Activated T-cell treated with anti-CD3 and anti-CD28 coated beads, Interleukin-2, amount 50 U/mL, for 24 hours (primary cell): ENCODE measurements around the gene GTF2A1.

Source experiments
- DNase-seq: peaks from one replicate; pipeline ENCODE4 v3.0.0-alpha.2; 2020
- H3K27ac Mint-ChIP-seq: 2 replicates; pipeline ENCODE4 v1.8.0; 2020; ENCODE audit warnings: mild to moderate bottlenecking, mixed read lengths
- H3K27me3 Mint-ChIP-seq: 2 replicates; pipeline ENCODE4 v1.8.0; 2020; ENCODE audit warnings: mixed read lengths
- H3K36me3 Mint-ChIP-seq: 2 replicates; pipeline ENCODE4 v1.8.0; 2020; ENCODE audit warnings: low read depth, mixed read lengths
- H3K4me1 Mint-ChIP-seq: 2 replicates; pipeline ENCODE4 v1.8.0; 2020; ENCODE audit warnings: low read depth, mixed read lengths
- H3K4me3 Mint-ChIP-seq: 2 replicates; pipeline ENCODE4 v1.8.0; 2020; ENCODE audit warnings: mild to moderate bottlenecking, moderate library complexity, mixed read lengths
- H3K9me3 Mint-ChIP-seq: 2 replicates; pipeline ENCODE4 v1.8.0; 2020; ENCODE audit warnings: mixed read lengths

Gene GTF2A1

DNA sequence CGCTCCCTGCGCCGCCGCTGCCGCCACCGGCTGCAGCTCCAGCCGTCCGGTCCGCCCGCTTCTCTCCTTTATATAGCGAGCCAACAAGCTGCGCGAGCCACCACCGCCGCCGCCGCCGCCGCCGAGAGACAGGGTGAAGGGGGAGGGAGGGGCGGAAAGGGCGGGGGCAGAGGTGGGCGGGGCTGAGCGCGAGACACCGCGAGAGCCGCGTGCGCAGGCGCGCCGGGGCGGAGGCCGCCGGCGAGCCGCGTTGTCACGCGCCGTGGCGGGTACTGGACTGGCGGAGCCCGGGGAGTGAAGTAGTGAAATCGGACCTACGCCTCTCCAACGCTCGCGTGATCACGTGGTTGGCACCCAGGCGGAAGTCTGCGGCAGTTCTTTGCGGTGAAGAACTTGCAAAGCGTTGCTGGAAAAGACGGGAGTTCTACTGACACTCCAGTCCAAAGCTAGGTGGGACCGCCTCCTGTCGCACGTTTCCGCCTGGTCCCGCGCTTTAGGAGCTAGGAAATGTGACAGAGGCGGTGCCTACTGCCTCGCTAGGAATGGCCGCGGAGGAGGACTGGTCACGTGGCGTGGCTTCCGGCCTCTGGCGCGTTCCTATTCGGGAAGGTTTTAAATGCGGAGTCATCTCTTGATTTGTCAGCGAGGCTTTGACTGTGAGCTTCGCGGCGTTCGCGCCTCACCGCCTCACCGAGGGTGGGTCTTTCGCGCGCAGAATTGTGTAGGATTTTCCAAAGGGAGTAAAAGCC, at the start of gene GTF2A1:
Gene GTF2A1 (minus strand): TSS at position 130 of the 749 bp plus-strand sequence. CDS start 441 bp downstream, outside the sequence.
- H3K27ac Mint-ChIP-seq: peak within 1 kb of the TSS; percentile 99
- peak within 1 kb of the TSS; percentile 99 for H3K4me3 Mint-ChIP-seq
- peaks cover 32% of the 10 kb centered on the region for H3K36me3 Mint-ChIP-seq
- peaks cover 6% of the 10 kb centered on the region for H3K9me3 Mint-ChIP-seq
- H3K4me1 Mint-ChIP-seq: peaks cover 37% of the 10 kb centered on the region
- DNase-seq: peak; percentile 96
- H3K27me3 Mint-ChIP-seq: no peaks in the 10 kb centered on the region

DNA sequence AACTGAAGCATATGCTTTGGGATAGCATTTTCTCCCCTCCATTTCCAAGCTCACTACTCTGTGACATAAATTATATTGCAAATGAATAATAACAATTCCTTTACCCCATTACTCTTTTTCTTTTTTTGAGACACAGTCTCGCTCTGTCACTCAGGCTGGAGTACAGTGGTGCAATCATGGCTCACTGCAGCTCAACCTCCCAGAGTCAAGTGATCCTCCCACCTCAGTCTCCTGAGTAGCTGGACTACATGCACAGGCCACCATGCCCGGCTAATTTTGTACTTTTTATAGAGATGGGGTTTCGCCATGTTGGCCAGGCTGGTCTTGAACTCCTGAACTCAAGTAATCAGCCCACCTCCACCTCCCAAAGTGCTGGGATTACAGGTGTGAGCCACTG, 49.2 kb upstream of the GTF2A1 start:
- H3K4me3 Mint-ChIP-seq: no peak overlapping the region
- no peak for DNase-seq
- no peaks in the 10 kb centered on the region for H3K9me3 Mint-ChIP-seq
- H3K27ac Mint-ChIP-seq: no peak overlapping the region
- no peaks in the 10 kb centered on the region for H3K36me3 Mint-ChIP-seq
- peaks cover 28% of the 10 kb centered on the region for H3K27me3 Mint-ChIP-seq
- peaks cover 6% of the 10 kb centered on the region for H3K4me1 Mint-ChIP-seq

DNA sequence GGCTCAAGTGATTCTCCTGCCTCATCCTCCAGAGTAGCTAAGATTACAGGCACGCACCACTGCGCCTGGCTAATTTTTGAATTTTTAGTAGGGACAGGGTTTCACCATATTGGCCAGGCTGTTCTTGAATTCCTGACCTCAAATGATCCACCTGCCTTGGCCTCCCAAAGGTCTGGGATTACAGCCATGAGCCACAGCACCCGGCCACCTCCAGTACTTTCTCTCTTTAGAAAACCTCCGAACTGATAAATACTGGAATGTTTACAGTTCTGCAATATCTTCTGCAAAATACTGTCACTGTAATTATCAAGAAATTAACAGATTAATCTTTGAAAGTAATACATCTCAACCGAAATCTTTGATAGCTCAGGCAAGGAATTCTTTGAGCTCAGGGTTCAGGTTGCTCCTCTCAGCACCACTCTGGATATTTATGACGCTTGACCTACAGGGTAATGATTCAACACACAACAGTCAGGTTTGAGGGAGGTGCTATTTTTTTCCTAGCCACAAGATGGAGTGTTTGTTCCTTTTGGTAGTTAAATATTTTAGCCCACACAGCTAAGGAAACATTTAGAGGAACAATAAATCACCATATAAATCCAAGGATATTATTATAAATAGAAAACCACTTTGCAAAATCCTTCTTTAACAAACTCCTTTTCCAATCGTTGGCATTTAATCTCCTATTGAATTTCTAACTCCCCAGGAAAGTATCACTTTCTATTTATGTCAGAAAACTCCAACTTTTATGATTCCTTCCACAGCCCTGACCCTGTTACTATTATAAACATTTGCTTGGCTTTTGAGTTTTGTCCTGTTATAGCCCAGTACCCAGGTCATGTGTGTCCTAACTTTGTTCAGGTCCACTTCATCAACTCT, 48.6 kb upstream of the GTF2A1 start:
- no peak for DNase-seq
- no peak overlapping the region for H3K27ac Mint-ChIP-seq
- no peaks in the 10 kb centered on the region for H3K36me3 Mint-ChIP-seq
- H3K4me3 Mint-ChIP-seq: no peak overlapping the region
- H3K4me1 Mint-ChIP-seq: peaks cover 6% of the 10 kb centered on the region
- H3K27me3 Mint-ChIP-seq: peaks cover 28% of the 10 kb centered on the region
- no peaks in the 10 kb centered on the region for H3K9me3 Mint-ChIP-seq

DNA sequence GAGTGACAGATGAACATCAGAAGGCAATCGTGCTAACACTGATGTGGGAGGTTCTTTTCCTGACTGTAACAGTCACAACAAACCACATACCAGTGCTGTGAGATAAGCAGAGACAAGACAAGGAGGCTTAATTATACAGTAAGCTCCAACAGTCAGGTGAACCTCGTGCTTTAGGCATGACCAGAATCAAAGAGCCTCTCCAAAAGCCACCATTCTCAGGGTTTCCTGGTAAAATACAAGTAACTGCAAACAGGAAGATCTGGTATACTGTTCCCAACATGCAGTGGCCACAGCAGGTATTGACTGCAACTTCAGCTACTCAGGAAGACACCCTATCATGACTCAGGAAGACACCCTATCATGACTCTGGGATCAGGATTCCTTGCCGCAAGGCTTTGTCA, 47.3 kb upstream of the GTF2A1 start:
- Mint-ChIP-seq H3K4me3 (no peak overlapping the region), H3K27ac (no peak overlapping the region), H3K9me3 (no peaks in the 10 kb centered on the region), H3K4me1 (peaks cover 6% of the 10 kb centered on the region), H3K36me3 (no peaks in the 10 kb centered on the region), H3K27me3 (peaks cover 28% of the 10 kb centered on the region)
- no peak for DNase-seq

DNA sequence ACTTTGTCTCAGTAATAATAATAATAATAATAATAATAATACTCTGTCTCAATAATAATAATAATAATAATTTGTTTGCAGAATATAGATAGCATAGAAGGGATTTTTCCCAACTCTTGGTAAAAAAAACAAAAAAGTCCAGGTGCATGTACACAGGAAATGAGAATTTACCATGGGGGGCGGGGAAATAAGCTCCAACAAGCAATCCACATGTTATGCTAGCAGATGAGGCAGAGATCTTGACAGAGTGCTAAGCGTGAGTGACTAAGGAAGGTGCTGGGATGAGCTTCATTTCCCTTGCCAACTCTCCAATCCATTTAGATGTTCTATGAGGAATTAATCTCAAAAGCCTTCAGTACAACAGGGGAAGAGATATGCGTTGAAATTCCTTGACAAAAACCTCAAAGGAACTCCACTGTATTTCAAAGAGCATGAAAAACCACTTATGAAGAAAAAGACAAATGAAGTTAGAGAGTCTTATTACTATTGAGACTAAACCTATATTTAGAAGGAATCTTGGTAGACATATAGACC, 44.9 kb upstream of the GTF2A1 start:
- Mint-ChIP-seq H3K27ac (no peak overlapping the region), H3K36me3 (no peaks in the 10 kb centered on the region)

DNA sequence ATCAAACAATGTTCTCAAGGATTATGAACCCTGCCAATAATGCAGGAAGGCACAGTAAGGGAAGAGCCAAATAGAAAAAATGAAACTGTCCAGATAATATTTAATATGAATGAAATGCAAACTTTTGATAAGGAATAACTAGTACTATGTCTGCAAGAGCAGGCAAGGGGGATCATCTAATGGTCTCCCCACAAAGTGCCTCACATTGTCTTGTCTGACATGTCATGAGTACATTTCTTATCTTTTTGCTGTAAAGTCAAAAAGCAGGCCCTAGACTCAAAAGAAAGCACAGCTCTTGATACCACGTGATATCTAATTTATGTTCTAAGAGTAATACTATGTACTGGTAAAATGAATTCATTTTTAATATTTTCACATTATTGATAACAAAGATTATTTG, 43.9 kb upstream of the GTF2A1 start:
- peaks cover 47% of the 10 kb centered on the region for H3K27me3 Mint-ChIP-seq
- no peaks in the 10 kb centered on the region for H3K9me3 Mint-ChIP-seq
- DNase-seq: no peak
- no peaks in the 10 kb centered on the region for H3K36me3 Mint-ChIP-seq
- peaks cover 6% of the 10 kb centered on the region for H3K4me1 Mint-ChIP-seq
- H3K27ac Mint-ChIP-seq: no peak overlapping the region
- no peak overlapping the region for H3K4me3 Mint-ChIP-seq

More for the DNA sequence above, 44.9 kb upstream of the GTF2A1 start:
- peaks cover 43% of the 10 kb centered on the region for H3K27me3 Mint-ChIP-seq
- no peaks in the 10 kb centered on the region for H3K9me3 Mint-ChIP-seq
- H3K4me3 Mint-ChIP-seq: no peak overlapping the region
- DNase-seq: no peak
- peaks cover 6% of the 10 kb centered on the region for H3K4me1 Mint-ChIP-seq

DNA sequence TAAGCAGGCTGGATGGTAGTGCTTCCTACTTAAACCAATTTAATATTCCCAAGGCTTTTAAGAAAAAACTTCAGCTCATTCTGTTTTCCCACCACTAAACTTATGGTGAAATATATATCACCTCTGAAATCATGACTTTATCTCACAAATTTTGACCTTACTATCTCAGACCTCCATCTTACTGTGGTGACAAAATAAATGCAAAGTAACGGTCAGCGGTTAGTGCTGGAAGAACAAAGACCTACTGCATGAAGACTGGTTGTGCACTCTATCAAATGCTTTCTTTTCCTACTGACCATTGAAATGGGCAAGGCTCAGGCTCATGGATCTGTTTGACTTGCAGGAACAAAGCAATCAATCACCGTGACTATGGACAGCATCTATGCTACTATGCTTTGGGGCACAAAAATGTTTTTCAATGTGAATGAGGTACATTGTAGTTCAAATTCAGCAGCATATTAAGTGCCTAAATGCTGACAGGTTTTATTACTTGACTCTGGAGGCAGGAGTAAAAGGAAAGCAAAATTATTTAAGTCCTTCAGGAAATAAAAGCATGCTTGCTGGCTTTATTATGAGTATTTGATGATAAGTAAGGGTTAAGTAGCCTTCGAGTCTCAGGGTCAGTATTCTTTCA, 43.1 kb upstream of the GTF2A1 start:
- Mint-ChIP-seq H3K9me3 (no peaks in the 10 kb centered on the region), H3K4me3 (no peak overlapping the region), H3K27me3 (peaks cover 50% of the 10 kb centered on the region), H3K27ac (no peak overlapping the region), H3K36me3 (no peaks in the 10 kb centered on the region), H3K4me1 (peaks cover 6% of the 10 kb centered on the region)
- DNase-seq: no peak

DNA sequence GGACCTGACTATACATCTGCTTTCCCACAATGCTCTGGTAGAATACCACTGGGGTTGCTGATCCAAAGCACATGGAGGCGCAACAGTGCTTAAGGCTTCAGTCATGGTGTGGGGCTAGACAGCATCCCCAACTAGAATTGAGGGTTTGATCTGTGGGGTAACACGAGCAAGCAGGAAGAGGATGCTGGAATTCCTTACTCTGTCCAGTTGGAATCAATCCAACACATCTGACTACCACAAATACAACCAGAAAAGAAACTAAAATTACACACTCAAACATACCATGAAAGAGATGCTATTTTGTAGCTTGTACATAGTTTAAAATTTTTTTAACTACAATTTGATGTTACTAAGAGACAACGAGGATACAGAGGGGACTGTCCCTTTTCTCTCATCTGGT, 40.4 kb upstream of the GTF2A1 start:
- Mint-ChIP-seq H3K9me3 (no peaks in the 10 kb centered on the region), H3K4me1 (peaks cover 6% of the 10 kb centered on the region), H3K4me3 (no peak overlapping the region), H3K27ac (no peak overlapping the region), H3K27me3 (peaks cover 33% of the 10 kb centered on the region), H3K36me3 (no peaks in the 10 kb centered on the region)
- no peak for DNase-seq

DNA sequence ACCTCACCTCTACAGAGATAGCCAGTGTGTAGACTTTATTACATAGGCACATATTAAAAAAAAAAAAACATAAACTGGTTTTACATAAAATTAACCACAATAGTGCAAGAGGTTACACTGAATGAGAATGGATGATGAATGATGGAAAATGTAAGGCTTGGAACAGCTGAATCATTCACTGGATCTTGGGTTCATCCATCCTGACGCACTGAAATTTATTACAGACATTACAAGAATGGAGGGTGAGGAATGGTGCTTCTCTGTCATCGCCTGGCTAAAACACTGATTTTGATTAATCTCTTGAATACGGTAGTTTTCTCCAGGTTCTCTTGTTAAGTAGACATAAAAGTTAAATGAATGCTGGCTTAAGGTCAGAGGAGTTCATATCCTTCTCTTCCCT, 40.0 kb upstream of the GTF2A1 start:
- Mint-ChIP-seq H3K4me1 (peaks cover 6% of the 10 kb centered on the region), H3K9me3 (no peaks in the 10 kb centered on the region)

DNA sequence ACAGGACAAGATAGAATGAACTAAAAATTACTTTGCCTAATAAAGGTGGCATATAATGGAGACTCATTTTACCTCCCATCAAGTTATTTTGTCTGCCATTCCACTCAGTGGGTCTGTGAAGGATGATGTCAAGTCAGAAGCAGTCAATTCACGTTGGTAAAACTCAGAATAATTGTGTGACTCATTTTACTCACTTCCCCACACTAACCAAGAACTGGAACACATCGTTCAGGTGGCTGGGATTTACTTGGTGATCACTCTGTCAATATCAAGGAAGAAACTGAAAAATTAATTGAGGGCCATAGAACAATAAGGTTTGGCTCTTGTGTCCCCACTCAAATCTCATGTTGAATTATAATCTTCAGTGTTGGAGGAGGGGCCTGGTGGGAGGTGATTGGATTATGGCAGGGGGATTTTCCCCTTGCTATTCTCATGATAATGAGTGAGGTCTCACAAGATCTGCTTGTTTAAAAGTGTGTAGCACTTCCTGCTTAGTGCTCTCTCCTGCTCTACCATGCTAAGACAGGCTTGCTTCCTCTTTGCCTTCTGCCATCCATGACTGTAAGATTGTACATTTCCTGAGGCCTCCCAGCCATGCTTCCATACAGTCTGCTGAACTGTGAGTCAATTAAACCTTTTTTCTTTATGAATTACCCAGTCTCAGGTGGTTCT, 35.7 kb upstream of the GTF2A1 start:
- Mint-ChIP-seq H3K27me3 (peaks cover 19% of the 10 kb centered on the region), H3K9me3 (no peaks in the 10 kb centered on the region), H3K4me1 (peaks cover 6% of the 10 kb centered on the region), H3K4me3 (no peak overlapping the region), H3K27ac (no peak overlapping the region), H3K36me3 (no peaks in the 10 kb centered on the region)
- DNase-seq: no peak

More for the DNA sequence above, 40.0 kb upstream of the GTF2A1 start:
- H3K4me3 Mint-ChIP-seq: no peak overlapping the region
- no peak for DNase-seq
- H3K27me3 Mint-ChIP-seq: peaks cover 31% of the 10 kb centered on the region
- H3K36me3 Mint-ChIP-seq: no peaks in the 10 kb centered on the region
- no peak overlapping the region for H3K27ac Mint-ChIP-seq

DNA sequence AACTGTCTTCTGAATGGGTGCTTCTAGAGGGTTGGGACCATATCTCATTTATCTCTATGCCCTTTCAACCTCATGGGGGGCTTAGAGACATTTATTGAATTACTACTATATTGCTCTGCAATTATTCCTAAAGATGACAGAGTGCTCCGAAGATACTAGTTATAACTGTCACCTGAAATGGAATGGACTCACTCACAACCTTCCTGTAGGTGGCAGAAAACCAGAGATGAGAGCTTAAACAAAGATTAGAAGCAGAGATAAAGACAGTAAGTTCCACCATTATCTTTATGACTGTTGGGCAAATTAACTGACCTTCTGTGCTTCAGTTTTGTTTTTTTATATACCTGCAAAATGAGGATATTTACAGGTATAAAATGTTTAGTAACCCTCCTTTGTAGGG, 31.5 kb upstream of the GTF2A1 start:
- H3K36me3 Mint-ChIP-seq: no peaks in the 10 kb centered on the region
- no peak overlapping the region for H3K27ac Mint-ChIP-seq
- no peaks in the 10 kb centered on the region for H3K27me3 Mint-ChIP-seq

DNA sequence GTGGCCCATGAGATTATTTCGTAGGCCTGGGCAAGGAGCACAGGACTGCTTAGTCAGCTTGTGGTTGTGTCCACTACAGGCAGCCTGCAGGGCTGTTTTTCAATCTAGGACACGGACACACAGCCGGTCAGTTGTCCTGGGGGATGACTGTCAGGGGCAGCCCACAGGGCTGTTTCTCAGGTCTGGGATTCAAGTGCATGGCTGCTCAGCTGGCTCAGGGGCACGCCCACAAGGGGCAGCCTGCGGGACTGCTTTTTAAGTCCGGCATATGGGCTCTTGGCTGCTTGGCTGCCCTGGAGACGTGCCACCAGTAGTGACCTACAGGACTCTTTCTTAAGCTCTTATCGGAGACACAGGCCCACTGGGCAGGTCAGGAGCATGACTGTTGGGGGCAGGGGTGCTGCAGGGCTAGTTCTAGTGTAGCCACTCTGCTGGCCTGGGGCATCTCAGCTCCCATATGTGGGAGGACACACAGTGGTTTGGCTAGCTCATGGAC, 26.6 kb upstream of the GTF2A1 start:
- H3K4me3 Mint-ChIP-seq: no peak overlapping the region
- H3K36me3 Mint-ChIP-seq: peaks cover 2% of the 10 kb centered on the region
- peaks cover 8% of the 10 kb centered on the region for H3K9me3 Mint-ChIP-seq
- no peak for DNase-seq
- no peaks in the 10 kb centered on the region for H3K27me3 Mint-ChIP-seq
- no peak overlapping the region for H3K27ac Mint-ChIP-seq
- H3K4me1 Mint-ChIP-seq: no peaks in the 10 kb centered on the region

More for the DNA sequence above, 31.5 kb upstream of the GTF2A1 start:
- Mint-ChIP-seq H3K4me3 (no peak overlapping the region), H3K4me1 (peaks cover 6% of the 10 kb centered on the region), H3K9me3 (no peaks in the 10 kb centered on the region)
- no peak for DNase-seq

DNA sequence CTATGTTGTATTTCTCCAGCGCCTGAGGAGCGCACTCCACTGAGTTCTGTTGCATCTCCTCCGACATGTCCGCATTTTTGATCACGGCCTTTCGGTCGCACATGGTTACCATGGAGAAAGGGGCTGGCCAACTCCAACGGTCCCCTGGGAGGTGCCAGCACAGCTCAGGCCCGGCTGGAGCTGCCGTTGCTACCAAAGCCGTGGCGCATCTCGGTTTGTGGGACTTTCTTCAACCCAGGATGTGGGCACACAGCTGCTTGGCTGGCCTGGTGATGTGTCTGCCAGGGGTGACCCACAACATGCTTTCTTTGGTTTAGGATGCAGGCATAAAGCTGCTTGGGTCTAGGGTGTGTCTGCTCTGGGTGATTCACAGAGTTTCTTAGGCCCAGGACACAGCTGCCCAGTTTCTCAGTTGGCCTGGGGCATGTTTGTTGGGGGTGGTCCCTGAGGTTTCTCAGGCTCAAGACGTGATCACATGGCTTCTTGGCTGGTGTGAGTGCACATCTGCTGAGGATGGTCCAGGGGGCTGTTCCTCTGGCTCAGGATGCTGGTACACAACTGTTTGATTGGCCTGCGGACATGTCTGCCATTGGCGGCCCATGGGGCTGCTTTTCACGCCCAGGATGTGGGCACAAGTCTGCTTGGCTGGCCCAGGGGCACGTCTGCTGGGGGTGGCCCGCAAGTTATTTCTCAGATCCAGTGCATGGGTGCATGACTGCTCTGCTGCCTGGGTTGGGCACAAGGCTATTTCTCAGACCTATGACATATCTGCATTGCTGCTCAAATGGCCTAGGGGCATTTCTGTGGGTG, 25.9 kb upstream of the GTF2A1 start:
- peaks cover 2% of the 10 kb centered on the region for H3K36me3 Mint-ChIP-seq
- H3K4me3 Mint-ChIP-seq: no peak overlapping the region
- H3K4me1 Mint-ChIP-seq: no peaks in the 10 kb centered on the region
- DNase-seq: no peak
- no peak overlapping the region for H3K27ac Mint-ChIP-seq
- H3K27me3 Mint-ChIP-seq: no peaks in the 10 kb centered on the region
- peaks cover 8% of the 10 kb centered on the region for H3K9me3 Mint-ChIP-seq
